H7 (cell line): ENCODE results near the gene MCTP1. TPM values are rescaled to one million over a fixed set of nuclear protein-coding genes. Genes with fewer than 3 reads are reported as not detected.
"Not testable (repeated sequence)": the region's sequence is repeated elsewhere in the genome, so short reads cannot be mapped to it uniquely, and the experiment has no call there.

ENCODE experiments used
- DNase-seq: peaks from one replicate; pipeline ENCODE4 v3.0.0; 2012
- H3K27me3 ChIP-seq: 2 replicates; pipeline ENCODE4 v1.6.0; 2011; ENCODE audit warnings: mild to moderate bottlenecking, low read length; ENCODE audit not compliant: control insufficient read depth, insufficient read depth
- H3K36me3 ChIP-seq: replicated peaks from 2 replicates; pipeline ENCODE4 v1.5.1; 2011; ENCODE audit warnings: low read length; ENCODE audit not compliant: control insufficient read depth, insufficient read depth
- H3K4me3 ChIP-seq: 2 replicates; pipeline ENCODE4 v1.5.1; 2011; ENCODE audit warnings: low read depth, mild to moderate bottlenecking, control low read depth, low read length, moderate library complexity; ENCODE audit not compliant: insufficient read depth
- total RNA-seq: library from RNA; depleted of rRNA; stranded (reverse); fragments of >200 nt; shearing (Covaris generic); gene quantifications from 2 replicates; pipeline ENCODE4 v1.2.3, GENCODE V29; 2014

MCTP1 gene
- total RNA-seq, 1 experiment from 2014 or later: 1.0 TPM

GRCh38 chr5:94959279-94959678 lies 325.6 kb downstream of the MCTP1 start:
- not testable (repeated sequence) for DNase-seq, H3K36me3 ChIP-seq, H3K27me3 ChIP-seq, H3K4me3 ChIP-seq

- no peaks in the 10 kb centered on the region for H3K36me3 ChIP-seq
- no peak for DNase-seq
- H3K4me3 ChIP-seq: no peak overlapping the region
- no peaks in the 10 kb centered on the region for H3K27me3 ChIP-seq
Observed at GRCh38 chr5:94945656-94946055, 339.2 kb downstream of the MCTP1 start.

- Histone ChIP-seq H3K27me3 (no peaks in the 10 kb centered on the region), H3K36me3 (no peaks in the 10 kb centered on the region), H3K4me3 (no peak overlapping the region)
- DNase-seq: no peak
Observed at GRCh38 chr5:94944160-94944559, 340.7 kb downstream of the MCTP1 start.

DNA sequence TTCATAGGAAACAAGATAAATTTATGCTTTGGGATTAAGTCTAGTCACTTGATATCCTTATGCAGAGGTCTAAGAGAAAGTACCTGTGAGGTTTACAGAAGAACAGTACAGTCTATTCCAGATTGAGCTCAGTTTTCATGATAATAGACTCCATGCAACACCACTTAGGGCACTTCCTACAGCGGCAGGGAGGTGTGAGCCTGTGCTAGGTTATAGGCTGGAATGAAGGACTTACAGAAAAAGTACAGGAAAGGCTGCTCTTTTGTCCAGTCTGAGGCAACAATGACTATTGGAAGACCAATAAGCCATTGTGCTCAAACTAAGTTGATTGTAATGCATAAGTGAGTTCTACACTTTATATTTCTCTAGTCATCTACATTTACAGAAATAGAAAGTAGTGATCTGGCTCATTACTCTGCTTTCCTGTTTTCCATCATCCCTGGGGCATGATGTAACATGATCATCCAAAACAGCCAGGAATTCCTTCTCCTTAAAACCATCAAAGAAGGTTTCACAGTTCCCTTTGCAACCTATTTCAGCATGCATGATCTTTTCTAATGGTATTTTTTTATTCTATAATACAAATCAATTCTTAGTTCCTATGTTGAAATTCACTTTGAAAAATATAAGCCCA lies 343.7 kb downstream of the MCTP1 start:
- Histone ChIP-seq H3K4me3 (no peak overlapping the region), H3K36me3 (no peaks in the 10 kb centered on the region), H3K27me3 (no peaks in the 10 kb centered on the region)
- DNase-seq: no peak

- DNase-seq: no peak
- Histone ChIP-seq H3K4me3 (no peak overlapping the region), H3K27me3 (no peaks in the 10 kb centered on the region), H3K36me3 (no peaks in the 10 kb centered on the region)
Observed at GRCh38 chr5:94932259-94932658, 352.6 kb downstream of the MCTP1 start.

DNA sequence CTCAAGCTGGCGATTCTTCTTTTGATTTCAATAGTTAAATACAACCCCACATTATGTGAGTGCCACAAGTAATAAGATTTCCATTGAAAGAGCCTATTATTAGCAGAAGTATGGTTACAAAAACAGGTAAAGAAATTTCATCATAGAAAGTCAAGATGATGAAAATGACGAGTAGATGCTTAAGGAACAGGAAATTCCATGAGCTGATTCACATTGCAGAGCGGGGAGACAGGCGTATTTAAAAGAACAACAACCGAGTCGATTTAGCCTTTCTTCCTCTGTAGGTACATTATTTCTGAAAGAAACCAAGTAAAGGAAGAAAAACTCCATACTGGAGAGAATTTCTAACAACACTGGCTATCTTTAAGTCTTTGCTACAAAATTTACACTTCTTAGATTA lies 356.0 kb downstream of the MCTP1 start:
- Histone ChIP-seq H3K27me3 (no peaks in the 10 kb centered on the region), H3K4me3 (no peak overlapping the region), H3K36me3 (no peaks in the 10 kb centered on the region)
- no peak for DNase-seq

GRCh38 chr5:94920570-94920969 lies 364.3 kb downstream of the MCTP1 start:
- H3K27me3 ChIP-seq: no peaks in the 10 kb centered on the region

GRCh38 chr5:94916619-94917018 lies 368.3 kb downstream of the MCTP1 start:
- no peaks in the 10 kb centered on the region for H3K36me3 ChIP-seq
- no peak for DNase-seq
- no peak overlapping the region for H3K4me3 ChIP-seq
- H3K27me3 ChIP-seq: no peaks in the 10 kb centered on the region

More at GRCh38 chr5:94920570-94920969, 364.3 kb downstream of the MCTP1 start:
- no peak for DNase-seq
- H3K36me3 ChIP-seq: no peaks in the 10 kb centered on the region
- no peak overlapping the region for H3K4me3 ChIP-seq

GRCh38 chr5:94911276-94911675 lies 373.6 kb downstream of the MCTP1 start:
- DNase-seq: no peak
- no peaks in the 10 kb centered on the region for H3K27me3 ChIP-seq
- H3K4me3 ChIP-seq: no peak overlapping the region
- no peaks in the 10 kb centered on the region for H3K36me3 ChIP-seq

DNA sequence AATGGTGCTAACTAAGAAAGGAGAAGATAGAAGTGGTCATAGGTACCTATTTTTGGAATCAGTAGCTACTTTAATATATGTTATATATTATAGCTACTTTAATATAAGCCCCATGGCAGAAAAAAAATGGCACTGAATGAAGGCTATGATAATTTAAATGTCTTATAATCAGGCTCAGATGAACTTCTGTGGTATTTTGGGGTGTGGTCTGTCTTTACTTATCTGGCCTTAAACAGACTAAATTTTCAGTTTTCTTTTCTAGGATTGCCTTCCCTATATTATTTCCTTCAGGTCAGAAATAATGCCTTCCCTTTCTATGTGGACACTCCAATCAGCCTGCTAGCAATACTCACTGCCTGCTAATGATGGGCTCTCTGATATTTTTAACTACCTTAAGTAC lies 374.2 kb downstream of the MCTP1 start:
- no peaks in the 10 kb centered on the region for H3K27me3 ChIP-seq
- H3K36me3 ChIP-seq: no peaks in the 10 kb centered on the region
- no peak for DNase-seq
- H3K4me3 ChIP-seq: no peak overlapping the region

DNA sequence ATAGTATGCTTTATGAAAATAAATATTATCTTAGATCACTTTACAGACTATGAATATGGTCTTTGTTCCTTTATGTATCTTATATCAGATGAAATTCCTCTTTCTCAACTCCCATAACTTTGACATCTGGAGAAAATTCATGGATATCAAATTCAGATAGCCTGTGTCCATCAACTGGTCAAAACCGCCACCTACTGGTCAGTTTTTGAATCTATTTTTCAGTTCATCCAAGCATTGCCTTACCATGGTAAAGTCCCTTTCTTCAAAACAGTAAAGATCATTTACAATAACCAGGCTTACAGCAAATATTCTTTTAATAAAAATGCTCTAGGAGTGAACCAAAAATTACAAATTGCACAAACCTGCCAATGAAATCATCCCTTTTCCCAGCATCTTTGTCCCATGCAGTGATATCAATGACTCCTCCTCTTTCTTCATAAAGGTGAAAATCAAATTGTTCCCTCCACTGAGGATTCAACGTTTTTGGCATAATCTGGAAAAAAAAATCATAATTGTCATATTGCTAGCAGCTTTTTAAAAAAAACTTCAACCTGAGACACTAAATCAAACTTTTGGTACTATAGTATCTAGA lies 375.9 kb downstream of the MCTP1 start:
- no peaks in the 10 kb centered on the region for H3K27me3 ChIP-seq
- no peaks in the 10 kb centered on the region for H3K36me3 ChIP-seq
- peak; percentile 26 for DNase-seq
- H3K4me3 ChIP-seq: no peak overlapping the region

DNA sequence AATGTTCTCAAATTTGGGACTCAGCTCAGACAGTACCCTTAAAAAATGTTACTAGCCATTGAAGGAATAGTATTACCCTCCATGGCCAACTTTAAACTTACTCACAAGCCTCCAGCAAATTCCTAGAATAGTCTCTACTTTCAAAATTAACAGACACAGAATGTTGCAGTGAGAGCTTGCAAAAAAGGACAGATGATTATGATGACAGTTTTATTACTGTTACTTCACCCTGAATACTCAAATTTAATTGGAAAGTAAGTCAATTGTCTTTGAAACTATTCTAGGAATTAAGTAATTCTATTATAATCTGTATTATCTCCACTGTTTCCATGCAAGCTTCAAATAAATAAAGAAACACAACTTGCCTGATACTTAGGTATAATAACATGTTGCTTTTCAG lies 378.1 kb downstream of the MCTP1 start:
- DNase-seq: no peak
- Histone ChIP-seq H3K27me3 (no peaks in the 10 kb centered on the region), H3K36me3 (no peaks in the 10 kb centered on the region), H3K4me3 (no peak overlapping the region)

DNA sequence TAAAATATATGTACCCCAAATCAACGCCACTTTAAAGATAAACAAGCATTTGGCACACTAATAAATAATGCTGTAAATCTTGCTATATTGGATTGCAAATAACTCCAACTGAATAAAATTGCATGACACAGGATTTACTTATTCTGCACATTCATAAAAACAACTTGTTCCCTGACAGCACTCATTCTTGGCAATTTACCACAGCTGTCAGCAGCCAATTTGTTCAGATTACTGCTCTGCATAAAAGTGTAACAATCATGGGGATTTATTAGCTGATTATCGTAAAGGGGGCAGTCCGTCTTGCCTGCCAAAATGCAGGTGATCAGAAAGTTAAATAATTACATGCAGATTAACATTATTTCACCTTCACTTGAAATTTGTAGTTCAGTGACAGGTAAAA lies 381.2 kb downstream of the MCTP1 start:
- no peaks in the 10 kb centered on the region for H3K36me3 ChIP-seq

GRCh38 chr5:94901191-94901979 lies 383.5 kb downstream of the MCTP1 start:
- no peak overlapping the region for H3K4me3 ChIP-seq
- H3K36me3 ChIP-seq: no peaks in the 10 kb centered on the region
- DNase-seq: no peak
- H3K27me3 ChIP-seq: no peaks in the 10 kb centered on the region

More for the DNA sequence above, 381.2 kb downstream of the MCTP1 start:
- Histone ChIP-seq H3K4me3 (no peak overlapping the region), H3K27me3 (no peaks in the 10 kb centered on the region)
- no peak for DNase-seq

GRCh38 chr5:94900006-94900505 lies 384.8 kb downstream of the MCTP1 start:
- Histone ChIP-seq H3K27me3 (no peaks in the 10 kb centered on the region), H3K4me3 (no peak overlapping the region), H3K36me3 (no peaks in the 10 kb centered on the region)
- DNase-seq: no peak
